HL-60/S4 treated with phorbol 12-myristate 13-acetate at 8.2 ng/mL for 4 days and 3 days (cell line): ENCODE data around the gene PDGFC.

Experiments
- in situ Hi-C: fragments of 300-500 bp; cut with MboI; formaldehyde crosslinking; loops from 2 replicates; pipeline ENCODE4 v1.15.0; 2022; ENCODE audit warnings: low sequenced_read_pairs

The PDGFC gene

DNA sequence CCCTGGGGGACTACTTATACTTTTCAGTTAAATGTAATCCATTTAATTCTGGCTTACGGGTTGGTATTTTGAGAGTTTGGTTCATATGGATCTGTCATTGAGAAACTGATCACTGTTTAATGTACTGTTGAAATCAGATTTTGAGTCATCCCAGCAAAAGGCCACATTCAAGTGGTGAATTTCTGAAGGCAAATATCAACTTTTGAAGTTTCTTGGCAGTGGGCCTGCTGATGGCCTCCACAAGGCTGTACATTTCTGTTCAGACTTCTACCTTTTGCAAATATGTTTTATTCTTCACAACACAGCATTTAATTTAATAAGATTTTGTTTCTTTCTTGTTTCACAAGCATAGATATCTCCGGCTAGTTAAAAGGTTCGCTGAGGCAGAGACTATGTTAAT, 138.7 kb downstream of the PDGFC start:
- in situ Hi-C loops, result no loop called here

DNA sequence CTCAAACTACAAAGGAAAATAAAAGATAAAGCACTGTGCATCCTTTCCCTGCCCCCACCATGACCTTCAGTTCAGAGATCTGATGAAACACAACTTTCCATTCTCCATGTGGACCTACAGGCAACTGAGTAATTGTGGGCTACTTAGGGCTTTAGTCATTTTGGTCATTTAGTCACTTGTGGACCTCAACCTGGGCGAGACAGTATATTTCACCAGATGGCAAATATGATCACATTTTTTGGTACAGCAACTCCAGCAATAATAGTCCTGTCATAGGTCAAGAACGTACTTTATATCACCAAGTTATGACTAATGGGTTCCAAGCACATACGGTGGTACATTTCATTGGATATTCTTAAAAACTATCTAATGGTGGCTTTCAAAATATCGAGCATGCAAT, 141.2 kb downstream of the PDGFC start:
- in situ Hi-C loops, result no loop called here

DNA sequence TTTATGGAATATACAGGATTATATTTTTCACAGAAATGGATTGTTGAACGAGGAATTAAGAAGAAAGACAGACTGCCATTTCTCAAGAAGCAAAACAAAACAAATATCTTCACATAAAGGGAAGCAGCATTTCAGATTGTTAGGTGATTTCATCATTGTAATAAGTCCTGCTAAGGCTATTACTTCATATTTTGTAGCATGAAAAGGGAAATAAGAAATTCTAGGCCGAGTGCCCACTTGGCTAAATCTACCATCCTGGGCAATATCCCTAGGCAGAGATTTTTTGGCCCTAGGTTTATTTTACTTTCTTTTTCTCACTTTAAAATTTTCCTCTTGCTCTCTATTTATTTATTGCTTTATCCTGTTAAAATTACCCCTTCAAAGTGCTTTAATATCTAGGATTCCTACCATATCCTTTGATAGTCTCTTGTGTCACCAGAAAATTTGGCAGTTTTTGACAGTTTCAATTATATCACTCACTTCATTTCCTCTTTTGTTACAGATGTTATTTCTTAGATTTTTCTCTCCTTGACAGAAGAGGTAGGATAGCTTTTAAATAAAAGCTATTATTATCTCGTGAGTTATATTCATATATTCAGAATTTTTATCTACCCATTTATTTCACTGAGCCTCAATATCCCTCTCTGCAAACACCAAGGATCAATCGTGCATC, 142.3 kb downstream of the PDGFC start:
- in situ Hi-C loops, result no loop called here

DNA sequence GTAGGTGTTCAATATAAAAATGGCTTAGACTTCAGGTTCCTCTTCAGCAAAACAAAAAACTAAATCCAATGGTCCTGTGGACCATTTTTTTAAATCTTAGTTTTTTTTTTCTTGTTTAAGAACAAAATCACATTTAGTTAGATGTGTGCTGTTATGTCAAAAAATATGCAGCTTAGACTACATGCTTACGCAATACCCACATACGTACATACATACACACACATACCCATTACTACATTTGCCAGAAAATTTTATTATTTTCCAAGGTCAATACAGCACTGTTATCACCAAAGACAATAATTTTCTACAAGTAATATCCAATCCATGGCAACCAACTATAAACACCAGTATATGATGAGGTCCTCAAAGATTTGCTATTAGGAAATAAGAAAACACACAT, 144.1 kb downstream of the PDGFC start:
- in situ Hi-C loops, result no loop called here

- in situ Hi-C loops, result no loop called here
These were observed 146.5 kb downstream of the PDGFC start for GRCh38 chr4:156825074-156825473.

DNA sequence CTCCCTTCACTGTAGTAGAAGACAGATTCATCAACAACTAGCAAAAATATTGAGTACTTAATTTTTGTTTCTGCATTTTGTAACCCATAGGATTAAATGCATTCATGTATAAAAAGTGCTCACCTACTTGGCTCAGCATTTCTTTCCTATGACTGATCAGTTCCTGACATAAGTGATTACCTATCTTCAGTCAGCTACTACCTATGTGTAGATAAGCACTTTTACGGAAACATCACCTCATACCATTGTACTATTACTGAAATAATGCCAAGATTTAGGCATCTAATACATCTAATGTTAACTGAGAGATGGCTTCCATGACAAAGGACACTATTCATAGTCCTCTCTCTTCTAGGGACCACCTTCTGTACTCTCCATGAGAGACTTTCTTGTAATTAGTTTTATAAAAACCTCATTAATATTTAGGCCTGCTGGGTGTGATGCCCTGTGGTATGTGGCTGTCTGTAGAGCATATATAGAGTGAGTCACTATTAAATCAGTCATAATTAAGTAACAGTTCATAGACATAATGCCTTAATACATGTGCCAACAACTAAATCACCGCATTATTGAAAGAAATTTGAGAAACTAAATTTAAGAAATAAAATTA, 147.0 kb downstream of the PDGFC start:
- in situ Hi-C loops, result no loop called here

DNA sequence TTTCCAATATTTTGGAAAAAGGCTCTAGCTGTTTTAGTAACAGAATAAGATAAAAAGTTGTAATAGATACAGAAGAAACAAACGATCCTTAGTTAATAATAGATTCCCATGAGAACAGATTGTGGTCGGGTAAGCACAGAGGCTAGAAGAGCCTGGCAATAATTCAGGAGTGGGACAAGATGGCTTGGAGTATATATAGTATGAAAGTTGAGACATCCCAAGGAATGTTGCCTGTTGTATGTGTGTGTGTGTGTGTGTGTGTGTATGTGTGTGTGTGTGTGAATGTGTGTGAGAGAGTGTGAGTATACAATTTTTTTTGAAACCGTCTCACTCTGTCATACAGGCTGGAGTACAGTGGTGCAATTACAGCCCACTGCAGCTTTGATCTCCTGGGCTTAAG, 150.7 kb downstream of the PDGFC start:
- in situ Hi-C loops, result no loop called here

- in situ Hi-C loops, result no loop called here
These were observed 155.2 kb downstream of the PDGFC start for GRCh38 chr4:156816360-156816755.

GRCh38 chr4:156815717-156816359, 155.8 kb downstream of the PDGFC start:
- in situ Hi-C loops, result no loop called here

- in situ Hi-C loops, result no loop called here
These were observed 159.6 kb downstream of the PDGFC start for GRCh38 chr4:156811963-156812362.

DNA sequence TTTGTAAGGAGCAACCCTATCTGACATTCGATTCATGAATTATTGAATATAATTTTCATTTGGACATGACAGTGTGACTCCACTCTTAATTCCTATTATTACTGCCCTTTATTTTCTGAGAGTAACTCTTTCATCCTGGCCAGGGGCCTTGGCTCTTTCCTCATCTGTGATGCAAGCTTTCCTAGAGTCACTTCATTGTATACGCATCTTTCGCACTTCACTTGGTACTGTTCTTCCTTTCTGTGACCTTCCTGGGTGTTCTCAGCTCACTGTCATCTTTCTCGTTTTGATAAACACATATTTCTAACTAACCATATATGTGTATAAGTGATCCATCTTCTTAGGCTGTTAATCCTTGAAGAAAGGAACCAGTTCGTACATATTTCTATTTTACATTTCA, 160.3 kb downstream of the PDGFC start:
- in situ Hi-C loops, result no loop called here

DNA sequence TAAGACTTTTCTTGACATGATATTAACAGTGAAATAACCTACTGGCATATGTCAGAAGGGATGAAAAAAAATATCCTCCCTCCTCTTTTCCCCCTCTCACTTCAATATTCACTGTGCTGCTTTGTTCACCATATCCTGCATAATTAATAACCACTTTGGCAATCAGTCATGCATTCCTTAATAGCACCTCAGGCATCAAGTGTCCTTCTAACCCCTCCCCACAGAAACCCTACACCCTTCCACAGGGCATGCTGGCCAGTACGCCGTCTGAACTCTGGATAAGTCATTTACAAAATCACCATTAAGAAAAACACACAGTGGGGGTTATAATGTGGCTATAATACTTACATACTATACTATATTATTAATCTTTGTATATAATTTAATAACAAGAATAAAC, 165.9 kb downstream of the PDGFC start:
- in situ Hi-C loops, result no loop called here

DNA sequence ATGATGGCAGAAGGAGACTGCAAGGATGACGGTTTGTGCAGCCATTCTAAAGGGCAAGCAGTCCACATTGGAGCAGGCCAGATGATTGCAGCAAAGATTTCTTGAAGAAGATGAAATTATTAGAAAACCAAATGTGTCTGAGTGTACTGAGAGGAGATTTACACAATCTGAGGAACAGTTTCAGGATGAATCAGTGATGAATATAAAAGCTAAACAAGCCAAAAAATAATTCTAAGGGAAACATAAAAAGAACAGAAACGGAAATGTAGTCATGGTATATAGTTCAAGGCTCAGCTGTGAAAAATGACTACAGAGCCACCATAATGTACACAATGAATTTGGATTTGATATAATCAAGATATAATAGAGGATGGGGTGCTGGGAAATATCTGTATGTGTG, 168.5 kb downstream of the PDGFC start:
- in situ Hi-C loops, result no loop called here

DNA sequence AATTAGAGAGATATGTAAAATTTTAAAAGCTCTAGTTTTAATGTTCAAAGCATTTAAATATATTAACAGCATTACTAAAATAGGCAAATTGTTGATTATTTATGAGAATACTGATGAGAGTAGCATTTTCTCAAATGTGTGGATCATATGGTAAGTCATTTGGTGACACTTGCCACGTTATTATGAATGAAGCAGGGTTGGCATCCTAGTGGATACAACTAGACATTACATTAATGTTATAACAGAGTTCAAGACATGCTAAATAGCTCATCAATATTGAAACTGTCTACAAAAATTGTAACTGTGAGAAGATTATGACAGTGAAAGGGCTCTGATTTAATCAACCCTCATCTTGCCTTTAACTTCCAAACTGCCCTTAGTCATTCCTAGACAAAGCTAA, 171.1 kb downstream of the PDGFC start:
- in situ Hi-C loops, result no loop called here

- in situ Hi-C loops, result no loop called here
These were observed 172.4 kb downstream of the PDGFC start for GRCh38 chr4:156799121-156799589.

DNA sequence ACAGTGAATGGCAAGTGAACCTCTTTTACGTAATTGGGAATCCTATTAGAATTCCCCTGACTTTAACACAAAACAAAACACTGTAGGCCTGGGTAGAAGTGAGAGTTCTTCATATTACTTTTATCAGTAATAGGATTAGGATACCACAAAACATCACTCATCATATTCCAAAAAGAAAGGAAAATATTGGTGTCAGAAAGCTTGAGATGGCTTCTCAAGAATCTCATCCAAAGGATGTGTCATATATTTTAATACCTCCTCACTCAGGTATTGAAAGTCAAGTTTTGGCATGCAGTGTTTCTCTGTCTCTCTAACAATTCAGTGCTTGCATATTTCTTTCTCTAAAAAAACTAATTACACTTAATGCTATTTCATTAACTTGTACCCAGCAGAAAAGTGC, 173.2 kb downstream of the PDGFC start:
- in situ Hi-C loops, result no loop called here

DNA sequence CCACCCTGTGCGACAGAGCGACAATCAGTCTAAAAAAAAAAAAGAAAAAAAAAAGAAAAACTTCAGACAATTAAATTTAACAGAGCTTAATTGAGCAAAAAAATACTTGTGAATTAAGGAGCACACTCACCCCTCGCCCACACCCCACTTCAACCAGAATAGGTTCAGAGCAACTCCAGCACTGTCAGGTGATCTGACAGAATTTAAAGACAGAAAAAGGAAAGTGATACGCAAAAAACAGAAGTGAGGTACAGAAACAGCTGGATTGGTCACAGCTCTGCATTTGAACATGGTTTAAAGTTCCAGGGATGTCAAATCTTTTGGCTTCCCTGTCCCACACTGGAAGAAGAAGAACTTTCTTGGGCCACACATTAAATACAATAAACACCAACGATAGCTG, 174.4 kb downstream of the PDGFC start:
- in situ Hi-C loops, result no loop called here

- in situ Hi-C loops, result no loop called here
These were observed 175.9 kb downstream of the PDGFC start for GRCh38 chr4:156795727-156796126.

DNA sequence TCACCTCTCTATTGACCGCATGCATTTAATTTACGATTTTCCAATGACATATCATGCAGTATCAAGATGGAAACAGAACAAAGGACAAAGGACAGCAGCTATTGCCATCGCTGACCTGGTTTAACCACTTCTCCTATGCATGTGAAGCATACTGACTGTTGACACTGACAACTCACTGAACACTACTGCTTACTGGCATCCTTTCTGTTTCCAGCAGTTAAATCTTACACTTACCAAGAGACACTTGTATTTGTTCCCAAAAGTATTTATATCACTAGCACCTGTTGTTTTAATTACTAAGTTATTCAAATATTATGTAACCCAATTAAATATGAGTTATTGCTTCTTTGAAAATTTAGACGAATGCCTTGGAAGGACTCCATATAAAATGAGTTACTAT, 176.7 kb downstream of the PDGFC start:
- in situ Hi-C loops, result no loop called here

DNA sequence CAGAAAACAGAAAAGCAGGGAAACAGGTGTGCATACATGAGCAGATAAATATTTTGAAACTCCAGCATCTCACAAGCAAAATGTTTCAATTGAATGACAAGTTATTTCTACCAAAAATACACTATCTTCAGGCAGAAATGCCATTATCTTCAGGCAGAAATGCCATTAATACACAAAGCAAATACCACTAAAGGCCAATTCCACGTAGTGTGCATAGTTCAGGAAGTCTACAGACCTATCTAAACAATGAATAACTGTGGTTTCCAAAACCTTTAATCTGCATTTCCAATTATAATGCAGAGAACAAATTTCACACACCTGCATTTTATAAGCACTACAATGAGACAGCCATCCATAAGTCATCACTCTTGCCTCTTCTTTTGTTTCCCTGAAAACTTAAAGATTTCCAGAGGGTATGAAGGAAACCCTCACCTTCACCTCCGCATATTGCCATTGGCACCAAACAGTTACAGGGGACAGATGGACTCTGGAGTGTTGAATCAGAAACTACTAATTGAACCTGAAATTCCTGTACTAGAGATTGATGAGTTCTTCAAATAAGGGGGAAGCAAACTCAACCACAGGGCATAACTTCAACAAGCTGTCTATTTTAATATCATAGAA, 179.0 kb downstream of the PDGFC start:
- in situ Hi-C loops, result no loop called here

DNA sequence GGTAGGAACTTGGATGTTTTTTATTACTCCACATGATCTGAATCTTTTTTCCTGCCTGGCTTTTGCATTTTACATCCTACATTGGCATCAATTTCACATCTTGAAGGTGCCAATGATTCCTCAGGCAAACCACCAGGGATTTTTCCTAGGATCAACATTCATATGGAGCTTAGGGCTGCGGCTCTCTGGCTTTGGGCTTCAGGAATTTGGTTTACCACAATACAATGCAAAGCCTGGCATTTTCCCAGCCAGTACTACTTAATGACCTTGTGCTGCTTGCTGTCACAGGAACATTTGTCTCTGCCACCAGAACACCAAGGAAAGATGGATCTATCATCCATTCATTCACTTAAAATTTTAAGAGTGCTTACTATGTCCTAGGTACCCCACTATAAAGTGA, 180.7 kb downstream of the PDGFC start:
- in situ Hi-C loops, result no loop called here

GRCh38 chr4:156788782-156789181, 182.8 kb downstream of the PDGFC start:
- in situ Hi-C loops, result no loop called here
